HEK293 (cell line): ENCODE results near the gene CELF1.

Experiments
- CTCF ChIA-PET: fragments of 350-600 bp; formaldehyde crosslinking; extraction: SDS; loops from one replicate; lab custom pipeline; 2021; ENCODE audit warnings: antibody characterized with exemption; lab: Yijun Ruan, JAX
- POLR2A ChIA-PET: fragments of 300-600 bp; formaldehyde crosslinking; extraction: SDS; loops from one replicate; lab custom pipeline; 2020; ENCODE audit warnings: antibody characterized with exemption, inconsistent platforms; lab: Yijun Ruan, JAX
- H3K27ac ChIP-seq: fragments of 200-500 bp; sonication (Bioruptor generic); 2 replicates; pipeline ENCODE4 v1.5.1; 2014; ENCODE audit warnings: low read depth, low read length, control low read depth, inconsistent platforms; ENCODE audit errors: extremely low read depth
- H3K36me3 ChIP-seq, 2 experiments: fragments of 200-500 bp in 1 of 2; sonication (Bioruptor generic) in 1 of 2; 1 replicate in 1 of 2; 2 replicates in 1 of 2; pipeline ENCODE4 v1.5.1; 2014 to 2017; ENCODE audit warnings: inconsistent platforms in 2 of 2, low read length in 2 of 2; ENCODE audit not compliant: control insufficient read depth in 2 of 2, insufficient read depth in 1 of 2
- H3K4me1 ChIP-seq: fragments of 200-500 bp; sonication (Bioruptor generic); 2 replicates; pipeline ENCODE4 v1.5.1; 2014; ENCODE audit warnings: mild to moderate bottlenecking, low read length, inconsistent platforms; ENCODE audit not compliant: control insufficient read depth, insufficient read depth
- H3K4me3 ChIP-seq: 2 replicates; pipeline ENCODE4 v1.5.1; 2011; ENCODE audit warnings: low read depth, mild to moderate bottlenecking, control low read depth, low read length, moderate library complexity
- H3K9me3 ChIP-seq: fragments of 200-500 bp; sonication (Bioruptor generic); 2 replicates; pipeline ENCODE4 v1.5.1; 2014; ENCODE audit warnings: low read depth, low read length, inconsistent platforms; ENCODE audit not compliant: control insufficient read depth, insufficient read depth
- HIC1 ChIP-seq: fragments of 450-650 bp; formaldehyde crosslinking; IDR thresholded peaks from 2 replicates; pipeline ENCODE4 v1.5.1; 2016; ENCODE audit warnings: missing biosample characterization, missing genetic modification characterization
- WT1 ChIP-seq: fragments of 450-650 bp; formaldehyde crosslinking; IDR thresholded peaks from 2 replicates; pipeline ENCODE4 v1.5.1; 2016; ENCODE audit warnings: missing biosample characterization, missing genetic modification characterization
- ZBTB48 ChIP-seq: fragments of 450-650 bp; formaldehyde crosslinking; IDR thresholded peaks from 2 replicates; pipeline ENCODE4 v1.5.1; 2016; ENCODE audit warnings: missing biosample characterization, missing genetic modification characterization
- ZBTB6 ChIP-seq: fragments of 450-650 bp; formaldehyde crosslinking; IDR thresholded peaks from 2 replicates; pipeline ENCODE4 v1.5.1; 2017; ENCODE audit warnings: missing biosample characterization, missing genetic modification characterization
- ZBTB8A ChIP-seq: fragments of 450-650 bp; formaldehyde crosslinking; IDR thresholded peaks from 2 replicates; pipeline ENCODE4 v1.5.1; 2016; ENCODE audit warnings: missing biosample characterization, missing genetic modification characterization
- ZFP41 ChIP-seq: fragments of 450-650 bp; formaldehyde crosslinking; IDR thresholded peaks from 2 replicates; pipeline ENCODE4 v1.5.1; 2016; ENCODE audit warnings: missing biosample characterization, missing genetic modification characterization, borderline replicate concordance
- ZNF16 ChIP-seq: fragments of 450-650 bp; formaldehyde crosslinking; IDR thresholded peaks from 2 replicates; pipeline ENCODE4 v1.5.1; 2016; ENCODE audit warnings: low read depth, missing biosample characterization, missing genetic modification characterization
- ZNF169 ChIP-seq: fragments of 450-650 bp; formaldehyde crosslinking; IDR thresholded peaks from 2 replicates; pipeline ENCODE4 v1.5.1; 2016; ENCODE audit warnings: missing biosample characterization, missing genetic modification characterization
- ZNF488 ChIP-seq: fragments of 450-650 bp; formaldehyde crosslinking; IDR thresholded peaks from 2 replicates; pipeline ENCODE4 v1.5.1; 2016; ENCODE audit warnings: missing biosample characterization, missing genetic modification characterization
- ZNF514 ChIP-seq: fragments of 450-650 bp; formaldehyde crosslinking; IDR thresholded peaks from 2 replicates; pipeline ENCODE4 v1.5.1; 2016; ENCODE audit warnings: missing biosample characterization, missing genetic modification characterization
- ZNF518A ChIP-seq: fragments of 450-650 bp; formaldehyde crosslinking; conservative IDR thresholded peaks from 2 replicates; pipeline ENCODE4 v1.5.1; 2016; ENCODE audit warnings: low read depth, missing biosample characterization, missing genetic modification characterization
- ZNF529 ChIP-seq: fragments of 450-650 bp; formaldehyde crosslinking; IDR thresholded peaks from 2 replicates; pipeline ENCODE4 v1.5.1; 2017; ENCODE audit warnings: missing genetic modification characterization, missing biosample characterization; ENCODE audit not compliant: insufficient replicate concordance
- ZNF626 ChIP-seq: fragments of 450-650 bp; sonication (Bioruptor Pico); formaldehyde crosslinking; IDR thresholded peaks from 2 replicates; pipeline ENCODE4 v1.5.1; 2018; ENCODE audit warnings: missing biosample characterization, missing genetic modification characterization, inconsistent platforms
- ZNF645 ChIP-seq: fragments of 450-650 bp; formaldehyde crosslinking; IDR thresholded peaks from 2 replicates; pipeline ENCODE4; 2016; ENCODE audit warnings: missing biosample characterization, missing genetic modification characterization
- ZNF658 ChIP-seq: fragments of 450-650 bp; formaldehyde crosslinking; IDR thresholded peaks from 2 replicates; pipeline ENCODE4; 2016; ENCODE audit warnings: missing biosample characterization, missing genetic modification characterization
- ZNF660 ChIP-seq: fragments of 450-650 bp; IDR thresholded peaks from 2 replicates; pipeline ENCODE4 v1.5.1; 2018; ENCODE audit warnings: missing biosample characterization, mild to moderate bottlenecking, missing genetic modification characterization
- ZSCAN16 ChIP-seq: fragments of 450-650 bp; formaldehyde crosslinking; IDR thresholded peaks from 2 replicates; pipeline ENCODE4 v1.5.1; 2016; ENCODE audit warnings: missing biosample characterization, missing genetic modification characterization
- TF ChIP-seq, protein P1 (sequence below): sonication (generic); formaldehyde crosslinking; IDR thresholded peaks from 2 replicates; pipeline ENCODE4 v1.8.1; 2022; ENCODE audit warnings: mild to moderate bottlenecking, moderate library complexity, missing genetic modification reagents
- TF ChIP-seq, protein P2 (sequence below): fragments of 450-650 bp; formaldehyde crosslinking; IDR thresholded peaks from 2 replicates; pipeline ENCODE4 v1.5.1; 2017; ENCODE audit warnings: missing biosample characterization, missing genetic modification characterization

The CELF1 gene

GRCh38 chr11:47501101-47501500 lies 51.8 kb downstream of the CELF1 start:
- ChIA-PET POLR2A (no interaction called here), CTCF (interaction anchor here (1.2 kb wide), 1 partner anchor 54 kb away, joined by 3 read pairs; no protein-coding TSS in a partner anchor)
- Histone ChIP-seq H3K4me3 (no peak overlapping the region), H3K36me3 (peaks cover 0 to 19% of the 10 kb centered on the region in 2 experiments; a peak in 2 of 3 replicates), H3K4me1 (peaks cover 12% of the 10 kb centered on the region), H3K9me3 (no peaks in the 10 kb centered on the region), H3K27ac (no peak overlapping the region)
- no peak for TF ChIP-seq ZFP41
- TF ChIP-seq, protein P1, sequence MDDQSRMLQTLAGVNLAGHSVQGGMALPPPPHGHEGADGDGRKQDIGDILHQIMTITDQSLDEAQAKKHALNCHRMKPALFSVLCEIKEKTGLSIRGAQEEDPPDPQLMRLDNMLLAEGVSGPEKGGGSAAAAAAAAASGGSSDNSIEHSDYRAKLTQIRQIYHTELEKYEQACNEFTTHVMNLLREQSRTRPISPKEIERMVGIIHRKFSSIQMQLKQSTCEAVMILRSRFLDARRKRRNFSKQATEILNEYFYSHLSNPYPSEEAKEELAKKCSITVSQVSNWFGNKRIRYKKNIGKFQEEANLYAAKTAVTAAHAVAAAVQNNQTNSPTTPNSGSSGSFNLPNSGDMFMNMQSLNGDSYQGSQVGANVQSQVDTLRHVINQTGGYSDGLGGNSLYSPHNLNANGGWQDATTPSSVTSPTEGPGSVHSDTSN (CRISPR knock-in tag), result no peak
- TF ChIP-seq ZBTB48 (tag by site-specific recombination), result no peak
- TF ChIP-seq ZNF488 (tag by site-specific recombination), result no peak
- no peak for TF ChIP-seq ZNF645 (tag by site-specific recombination)
- no peak for TF ChIP-seq WT1 (tag by site-specific recombination)
- TF ChIP-seq ZSCAN16 (tag by site-specific recombination), result no peak
- TF ChIP-seq ZNF626, result no peak
- no peak for TF ChIP-seq ZNF514 (tag by site-specific recombination)
- no peak for TF ChIP-seq HIC1 (tag by site-specific recombination)
- no peak for TF ChIP-seq ZNF16 (tag by site-specific recombination)

- H3K4me1 ChIP-seq, result peaks cover 12% of the 10 kb centered on the region
- POLR2A ChIA-PET, result no interaction called here
- H3K36me3 ChIP-seq, result peaks cover 0 to 28% of the 10 kb centered on the region in 2 experiments; a peak in 2 of 3 replicates
- CTCF ChIA-PET, result no interaction called here
- H3K4me3 ChIP-seq, result no peak overlapping the region
- no peaks in the 10 kb centered on the region for H3K9me3 ChIP-seq
- no peak overlapping the region for H3K27ac ChIP-seq
- no peak for TF ChIP-seq ZBTB48 (tag by site-specific recombination)
- no peak for TF ChIP-seq ZNF169 (tag by site-specific recombination)
- no peak for TF ChIP-seq ZNF660 (tag by site-specific recombination)
- TF ChIP-seq ZNF658 (tag by site-specific recombination), result no peak
- TF ChIP-seq, protein P2, sequence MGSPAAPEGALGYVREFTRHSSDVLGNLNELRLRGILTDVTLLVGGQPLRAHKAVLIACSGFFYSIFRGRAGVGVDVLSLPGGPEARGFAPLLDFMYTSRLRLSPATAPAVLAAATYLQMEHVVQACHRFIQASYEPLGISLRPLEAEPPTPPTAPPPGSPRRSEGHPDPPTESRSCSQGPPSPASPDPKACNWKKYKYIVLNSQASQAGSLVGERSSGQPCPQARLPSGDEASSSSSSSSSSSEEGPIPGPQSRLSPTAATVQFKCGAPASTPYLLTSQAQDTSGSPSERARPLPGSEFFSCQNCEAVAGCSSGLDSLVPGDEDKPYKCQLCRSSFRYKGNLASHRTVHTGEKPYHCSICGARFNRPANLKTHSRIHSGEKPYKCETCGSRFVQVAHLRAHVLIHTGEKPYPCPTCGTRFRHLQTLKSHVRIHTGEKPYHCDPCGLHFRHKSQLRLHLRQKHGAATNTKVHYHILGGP (tag by site-specific recombination), result no peak
- TF ChIP-seq ZBTB8A (tag by site-specific recombination), result no peak
- TF ChIP-seq ZNF529, result no peak
- TF ChIP-seq, protein P1 (CRISPR knock-in tag), result no peak
- TF ChIP-seq ZBTB6 (tag by site-specific recombination), result no peak
- TF ChIP-seq ZNF518A (tag by site-specific recombination), result no peak
These were observed 52.8 kb downstream of the CELF1 start for GRCh38 chr11:47500121-47500520.
